ENCODE measurements around the gene RPS6KA4.

RPS6KA4 gene

GRCh38 chr11:64383580-64383979 is 24.6 kb downstream of the RPS6KA4 start:
- no peak for DNase-seq (ENCODE audit: low read depth)
- TF ChIP-seq CTCF (IDR thresholded peaks at IDR 0.05; ENCODE audit: insufficient read depth, low read depth, low read length, missing control alignments) = no peak
- H3K4me3 ChIP-seq (ENCODE audit: low read length) = no peak overlapping the region

DNA sequence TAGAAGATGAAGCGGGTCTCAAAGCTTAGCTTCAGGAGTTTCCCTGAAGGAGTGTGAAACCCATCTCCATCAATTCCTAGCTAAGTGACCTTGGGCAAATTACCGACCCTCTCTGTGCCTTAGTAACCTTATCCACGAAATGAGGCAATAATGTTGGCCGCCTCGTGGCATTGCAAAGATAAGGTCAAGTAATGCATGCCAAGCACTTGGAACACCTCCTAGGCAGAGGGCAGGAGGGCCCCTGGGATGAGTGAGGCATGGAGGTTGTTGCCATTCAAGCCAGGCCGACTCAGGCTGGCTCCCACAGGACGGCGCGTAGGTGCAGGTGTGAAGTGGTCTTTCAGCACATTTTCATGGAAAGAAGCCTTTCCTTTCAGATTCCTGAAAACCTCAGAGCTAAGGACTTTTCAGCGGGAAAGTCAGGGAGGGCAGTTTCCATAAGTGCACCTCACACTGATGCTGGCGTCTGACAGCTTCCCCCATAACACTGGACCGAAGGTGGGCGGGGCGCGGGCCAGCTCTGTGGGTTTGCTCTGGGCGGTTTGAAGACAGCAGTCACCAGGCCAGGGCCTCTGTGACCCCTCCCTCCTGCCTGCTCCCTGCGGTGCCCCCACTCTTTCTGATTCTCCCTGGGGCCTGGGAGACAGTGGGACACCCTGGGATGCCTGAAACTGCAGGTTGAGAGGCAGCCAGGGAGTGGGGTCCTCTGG is 25.2 kb downstream of the RPS6KA4 start:
- no peak for TF ChIP-seq CTCF (IDR thresholded peaks at IDR 0.05; ENCODE audit: insufficient read depth, low read depth, low read length, missing control alignments)
- no peak for DNase-seq (ENCODE audit: low read depth)
- H3K4me3 ChIP-seq (ENCODE audit: low read length) = no peak overlapping the region

GRCh38 chr11:64384981-64385944 is 26.3 kb downstream of the RPS6KA4 start:
- no peak for TF ChIP-seq CTCF (IDR thresholded peaks at IDR 0.05; ENCODE audit: insufficient read depth, low read depth, low read length, missing control alignments)
- no peak overlapping the region for H3K4me3 ChIP-seq (ENCODE audit: low read length)
- DNase-seq (ENCODE audit: low read depth) = no peak

GRCh38 chr11:64385945-64386704 is 27.2 kb downstream of the RPS6KA4 start:
- no peak overlapping the region for H3K4me3 ChIP-seq (ENCODE audit: low read length)
- peak; percentile 80 for DNase-seq (ENCODE audit: low read depth)
- no peak for TF ChIP-seq CTCF (IDR thresholded peaks at IDR 0.05; ENCODE audit: insufficient read depth, low read depth, low read length, missing control alignments)

GRCh38 chr11:64387916-64388315 is 29.0 kb downstream of the RPS6KA4 start:
- TF ChIP-seq CTCF (IDR thresholded peaks at IDR 0.05; ENCODE audit: insufficient read depth, low read depth, low read length, missing control alignments) = no peak
- DNase-seq (ENCODE audit: low read depth) = no peak
- H3K4me3 ChIP-seq (ENCODE audit: low read length) = no peak overlapping the region

DNA sequence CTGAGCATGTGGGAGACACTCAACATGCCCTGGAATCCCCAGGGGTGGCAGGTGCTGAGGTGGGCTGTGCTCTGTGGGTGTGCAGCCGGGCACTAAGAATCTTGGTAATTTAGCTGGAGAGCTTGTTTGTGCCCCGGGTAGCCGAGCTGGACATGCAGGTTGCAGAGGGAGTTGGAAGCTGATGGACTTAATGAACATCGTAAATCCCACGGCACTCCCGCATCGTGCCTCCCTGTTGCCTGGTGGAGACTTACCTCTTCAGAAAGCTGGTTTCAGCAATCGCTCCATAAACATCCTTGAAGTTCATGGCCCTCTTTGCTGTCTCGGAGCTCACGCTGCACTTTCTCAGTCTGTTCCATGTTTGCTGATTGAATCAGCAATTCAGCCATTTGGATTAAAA is 29.9 kb downstream of the RPS6KA4 start:
- DNase-seq (ENCODE audit: low read depth) = no peak
- no peak overlapping the region for H3K4me3 ChIP-seq (ENCODE audit: low read length)
- TF ChIP-seq CTCF (IDR thresholded peaks at IDR 0.05; ENCODE audit: insufficient read depth, low read depth, low read length, missing control alignments) = no peak
